Activated T-helper 1 cell treated with anti-CD3 and anti-CD28 coated beads, Interleukin-12 subunit alpha, Interleukin-12 subunit beta, Interleukin-2, Interleukin-4 antibody, amounts not matched to agents 30 ng/mL and 10 ng/mL and 1 ng/mL, durations not matched to agents 14 hours and 24 hours and 36 hours (primary cell): Measurements from ENCODE around the gene PACSIN1. TPM values are rescaled to one million over a fixed set of nuclear protein-coding genes. Genes with fewer than 3 reads are reported as not detected.
A peak's percentile ranks its signal among the peaks of the same experiment; 100 is the strongest.

Experiments
- DNase-seq: peaks from one replicate; pipeline ENCODE4 v3.0.0; 2021; ENCODE audit warnings: low spot score
- H3K27ac Mint-ChIP-seq: one replicate; pipeline ENCODE4 v1.8.0; 2021; ENCODE audit warnings: mild to moderate bottlenecking, mixed read lengths
- H3K27me3 Mint-ChIP-seq: one replicate; pipeline ENCODE4 v1.8.0; 2022; ENCODE audit warnings: mild to moderate bottlenecking, moderate library complexity, mixed read lengths; ENCODE audit not compliant: insufficient read depth
- H3K36me3 Mint-ChIP-seq: one replicate; pipeline ENCODE4 v1.8.0; 2021; ENCODE audit warnings: low read depth, mixed read lengths
- H3K4me1 Mint-ChIP-seq: one replicate; pipeline ENCODE4 v1.8.0; 2021; ENCODE audit warnings: low read depth, mixed read lengths
- H3K4me3 Mint-ChIP-seq: one replicate; pipeline ENCODE4 v1.8.0; 2021; ENCODE audit warnings: mild to moderate bottlenecking, moderate library complexity, mixed read lengths
- H3K9me3 Mint-ChIP-seq: one replicate; pipeline ENCODE4 v1.8.0; 2021; ENCODE audit warnings: mixed read lengths
- intact Hi-C: fragments of 100-400 bp; cut with micrococcal nuclease; formaldehyde crosslinking; loops from one replicate; pipeline ENCODE4 v1.15.1; 2024
- total RNA-seq: library from RNA; stranded (reverse); gene quantifications from 2 replicates; pipeline ENCODE4 v1.2.3, GENCODE V29; 2022

Gene PACSIN1
- total RNA-seq, 1 donor from 2014 or later, result not detected

DNA sequence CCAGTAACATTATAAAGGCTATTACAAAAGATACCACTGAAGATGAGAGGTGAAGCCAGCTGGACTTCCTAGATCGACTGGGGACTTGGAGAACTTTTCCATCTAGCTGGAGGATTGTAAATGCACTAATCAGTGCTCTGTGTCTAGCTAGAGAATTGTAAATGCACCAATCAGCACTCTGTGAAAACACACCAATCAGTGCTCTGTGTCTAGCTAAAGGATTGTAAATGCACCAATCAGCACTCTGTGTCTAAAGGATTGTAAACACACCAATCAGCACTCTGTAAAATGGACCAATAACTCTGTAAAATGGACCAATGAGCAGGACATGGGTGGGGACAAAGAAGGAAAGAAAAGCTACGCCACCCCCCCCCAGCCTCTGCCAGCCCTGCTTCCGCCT lies 26.4 kb upstream of the PACSIN1 start:
- Mint-ChIP-seq H3K36me3 (no peaks in the 10 kb centered on the region), H3K27me3 (no peaks in the 10 kb centered on the region), H3K4me3 (no peak overlapping the region), H3K9me3 (peaks cover 5% of the 10 kb centered on the region), H3K4me1 (no peaks in the 10 kb centered on the region), H3K27ac (no peak overlapping the region)
- intact Hi-C loops, result no loop called here
- DNase-seq, result no peak

DNA sequence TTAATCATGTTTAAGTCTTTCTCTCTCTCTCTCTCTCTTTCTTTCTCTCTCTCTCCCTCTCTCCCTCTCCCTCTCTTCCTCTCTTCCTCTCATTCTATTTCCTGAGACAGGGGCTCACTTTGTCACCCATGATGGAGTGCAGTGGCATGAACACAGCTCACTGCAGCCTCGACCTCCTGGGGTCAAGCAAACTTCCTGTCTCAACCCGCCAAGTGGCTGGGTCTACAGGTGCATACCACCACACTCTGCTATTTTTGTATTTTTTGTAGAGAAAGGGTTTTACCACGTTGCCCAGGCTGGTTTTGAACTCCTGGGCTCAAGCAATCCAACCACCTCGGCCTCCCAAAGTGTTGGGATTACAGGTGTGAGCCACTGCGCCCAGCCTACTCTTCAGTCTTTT lies 24.4 kb upstream of the PACSIN1 start:
- intact Hi-C loops, result no loop called here
- DNase-seq, result no peak
- H3K27ac Mint-ChIP-seq, result no peak overlapping the region
- H3K27me3 Mint-ChIP-seq, result peaks cover 2% of the 10 kb centered on the region
- H3K36me3 Mint-ChIP-seq, result no peaks in the 10 kb centered on the region
- peaks cover 5% of the 10 kb centered on the region for H3K9me3 Mint-ChIP-seq
- no peak overlapping the region for H3K4me3 Mint-ChIP-seq
- H3K4me1 Mint-ChIP-seq, result no peaks in the 10 kb centered on the region

DNA sequence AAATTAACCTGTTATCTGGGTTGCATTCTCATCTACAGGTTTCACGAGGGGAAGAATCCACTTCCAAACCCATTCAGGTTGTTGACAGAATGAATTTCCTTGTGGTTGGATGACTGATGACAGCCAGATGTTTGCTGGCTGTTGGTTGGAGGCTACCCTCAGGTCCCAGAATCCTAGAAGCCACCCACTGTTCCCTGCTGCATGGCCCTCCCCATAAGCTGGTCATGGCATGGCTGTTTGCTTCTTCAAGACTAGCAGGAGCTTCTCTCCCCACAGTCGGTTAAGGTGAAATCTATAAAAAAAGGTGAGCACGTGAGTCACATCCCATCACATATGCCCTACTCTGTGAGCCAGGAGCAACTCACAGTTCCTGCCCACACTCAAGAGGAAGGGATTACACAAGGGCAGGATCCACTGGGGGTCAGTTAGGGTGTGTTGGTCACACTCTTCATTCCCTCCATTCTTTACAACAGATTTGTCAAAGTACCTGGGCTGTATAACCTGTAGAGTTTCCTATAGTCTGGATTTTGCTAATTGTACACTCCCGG lies 20.5 kb upstream of the PACSIN1 start:
- Mint-ChIP-seq H3K4me1 (no peaks in the 10 kb centered on the region), H3K9me3 (no peaks in the 10 kb centered on the region), H3K4me3 (no peak overlapping the region), H3K36me3 (no peaks in the 10 kb centered on the region), H3K27ac (no peak overlapping the region), H3K27me3 (peaks cover 4% of the 10 kb centered on the region)
- no peak for DNase-seq
- intact Hi-C loops, result no loop called here

DNA sequence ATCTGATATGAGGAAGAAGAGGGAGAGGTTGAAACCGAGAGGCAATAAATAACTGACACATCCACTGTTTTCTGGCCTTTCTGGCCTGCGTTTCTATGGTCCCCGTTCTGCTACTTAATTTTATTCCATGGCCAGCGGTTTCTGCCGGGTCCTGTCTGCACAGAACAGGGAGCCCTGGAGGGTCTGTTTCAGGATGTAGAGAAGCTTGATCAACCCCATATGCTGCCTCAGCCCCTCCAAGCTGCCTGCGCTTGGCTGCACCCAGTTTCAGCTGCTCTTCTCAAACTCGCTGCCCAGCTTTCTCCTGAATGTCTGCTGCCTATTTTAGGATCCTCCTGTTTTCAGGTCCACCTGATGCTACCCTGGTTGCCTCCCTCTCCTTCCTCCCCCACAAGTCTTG lies 18.5 kb upstream of the PACSIN1 start:
- no peak for DNase-seq
- intact Hi-C loops, result no loop called here
- Mint-ChIP-seq H3K27ac (no peak overlapping the region), H3K4me3 (no peak overlapping the region), H3K9me3 (no peaks in the 10 kb centered on the region), H3K36me3 (no peaks in the 10 kb centered on the region), H3K4me1 (no peaks in the 10 kb centered on the region), H3K27me3 (peaks cover 4% of the 10 kb centered on the region)

DNA sequence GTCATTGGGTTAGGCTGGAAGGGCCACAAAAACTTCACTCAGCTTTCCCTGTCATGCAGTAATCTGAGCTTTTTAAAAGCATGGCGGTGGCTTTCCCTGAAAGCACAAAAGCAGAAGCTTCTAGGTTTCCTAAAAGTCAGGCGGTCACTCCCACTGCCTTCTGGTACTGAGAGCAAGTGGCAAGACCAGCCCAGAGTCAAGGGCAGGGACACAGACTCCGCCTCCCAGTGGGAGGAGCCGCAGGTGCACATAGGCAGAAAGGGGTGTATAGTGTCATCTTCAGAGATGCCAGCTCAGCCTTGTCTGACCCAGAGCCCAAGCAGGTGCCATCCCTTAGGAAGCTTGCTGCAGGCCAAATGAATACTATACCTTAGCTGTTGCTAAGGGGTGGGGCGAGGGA lies 18.0 kb upstream of the PACSIN1 start:
- DNase-seq, result no peak
- H3K27ac Mint-ChIP-seq, result no peak overlapping the region
- H3K4me3 Mint-ChIP-seq, result no peak overlapping the region
- H3K9me3 Mint-ChIP-seq, result no peaks in the 10 kb centered on the region
- peaks cover 4% of the 10 kb centered on the region for H3K27me3 Mint-ChIP-seq
- intact Hi-C loops, result no loop called here
- no peaks in the 10 kb centered on the region for H3K4me1 Mint-ChIP-seq
- H3K36me3 Mint-ChIP-seq, result no peaks in the 10 kb centered on the region

GRCh38 chr6:34451192-34451591 lies 14.7 kb upstream of the PACSIN1 start:
- H3K9me3 Mint-ChIP-seq, result no peaks in the 10 kb centered on the region
- peaks cover 2% of the 10 kb centered on the region for H3K27me3 Mint-ChIP-seq

DNA sequence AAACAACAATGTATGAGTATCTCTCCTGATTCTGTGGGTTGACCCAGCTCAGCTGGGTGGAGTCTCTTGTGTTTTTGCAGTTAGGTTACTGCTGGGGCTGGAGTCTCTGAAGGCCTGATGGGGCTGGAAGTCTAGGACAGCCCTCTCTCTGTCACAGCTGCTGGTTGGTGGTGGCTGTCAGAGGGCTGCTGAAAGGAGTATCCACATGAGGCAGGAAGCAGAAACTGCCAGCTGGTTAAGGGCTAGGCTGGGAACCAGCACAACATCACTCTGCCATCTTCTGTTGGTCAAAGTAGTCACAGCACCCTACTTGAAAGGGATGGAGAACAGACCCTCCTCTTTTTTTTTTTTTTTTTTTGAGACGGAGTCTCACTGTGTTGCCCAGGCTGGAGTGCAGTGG lies 10.0 kb upstream of the PACSIN1 start:
- Mint-ChIP-seq H3K27me3 (no peaks in the 10 kb centered on the region), H3K4me3 (no peak overlapping the region), H3K36me3 (no peaks in the 10 kb centered on the region), H3K9me3 (no peaks in the 10 kb centered on the region), H3K4me1 (no peaks in the 10 kb centered on the region), H3K27ac (no peak overlapping the region)
- intact Hi-C loops, result no loop called here
- no peak for DNase-seq

More at GRCh38 chr6:34451192-34451591, 14.7 kb upstream of the PACSIN1 start:
- Mint-ChIP-seq H3K36me3 (no peaks in the 10 kb centered on the region), H3K4me3 (no peak overlapping the region), H3K4me1 (no peaks in the 10 kb centered on the region), H3K27ac (no peak overlapping the region)
- intact Hi-C loops, result no loop called here
- DNase-seq, result no peak

DNA sequence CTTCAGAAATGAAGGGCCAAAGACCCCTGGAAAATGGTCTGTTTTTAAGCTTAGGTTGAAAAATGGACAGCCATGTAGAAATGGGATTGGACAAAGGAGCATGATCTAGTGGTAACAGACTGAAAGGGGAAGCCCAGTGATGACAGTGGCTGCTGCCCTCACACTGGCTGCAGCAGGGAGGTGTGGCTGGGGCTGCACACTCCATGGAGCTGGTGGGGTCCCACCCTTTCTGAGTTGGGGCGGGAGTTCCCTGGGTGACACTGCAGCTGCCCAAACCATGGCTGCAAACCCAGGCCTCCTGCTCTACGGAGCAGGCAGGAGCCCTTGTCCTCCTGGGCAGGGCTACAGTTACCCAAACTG lies 8.5 kb upstream of the PACSIN1 start:
- Mint-ChIP-seq H3K4me1 (no peaks in the 10 kb centered on the region), H3K36me3 (no peaks in the 10 kb centered on the region), H3K27me3 (peaks cover 7% of the 10 kb centered on the region), H3K27ac (no peak overlapping the region), H3K4me3 (no peak overlapping the region), H3K9me3 (no peaks in the 10 kb centered on the region)
- intact Hi-C loops, result no loop called here
- no peak for DNase-seq

DNA sequence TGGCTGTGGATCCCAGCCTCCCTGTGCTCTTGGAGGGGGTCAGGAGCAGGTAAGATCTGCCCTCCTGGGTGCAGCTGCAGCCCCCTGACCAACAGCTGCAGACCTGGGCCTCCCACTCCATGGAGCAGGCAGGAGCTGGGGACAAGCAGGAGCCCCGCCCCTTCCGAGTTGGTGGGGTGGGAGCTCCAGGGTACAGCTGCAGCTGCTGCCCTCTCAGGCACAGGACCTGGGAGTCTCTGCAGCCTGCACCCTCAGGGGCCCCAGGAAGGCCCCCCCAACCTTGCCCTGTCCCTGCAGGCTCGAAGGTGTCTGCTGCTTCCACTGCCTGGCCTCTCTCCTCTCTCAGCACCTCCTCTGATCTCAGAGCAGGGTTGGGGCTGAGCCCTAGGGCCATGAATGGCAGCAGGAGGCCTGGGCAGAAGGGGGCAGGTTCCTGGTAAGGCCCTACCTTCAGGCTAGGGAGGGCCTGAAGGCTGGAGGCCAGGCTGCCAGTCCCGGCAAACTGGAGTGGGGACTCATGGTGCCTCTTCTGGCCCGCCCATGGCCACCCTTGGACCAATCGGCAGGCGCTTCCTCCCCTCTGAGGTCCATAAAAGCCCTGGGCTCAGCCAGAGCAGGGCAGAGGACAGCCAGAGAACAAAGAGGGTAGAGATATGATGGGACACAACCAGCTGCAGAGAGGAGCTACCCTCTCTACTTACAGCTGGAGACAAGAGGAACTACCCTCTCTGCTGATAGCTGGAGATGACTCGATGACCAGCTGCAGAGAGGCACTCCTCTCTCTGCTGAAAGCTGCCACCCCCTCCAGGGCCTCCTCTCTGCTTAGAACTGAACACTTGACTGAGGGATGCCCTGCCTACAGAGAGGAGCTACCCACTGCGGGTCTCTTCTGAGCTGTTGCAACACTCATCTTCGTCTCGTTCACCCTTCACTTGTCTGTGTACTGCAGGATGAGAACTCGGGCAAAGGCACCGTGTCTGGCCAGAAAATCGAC lies 7.8 kb upstream of the PACSIN1 start:
- intact Hi-C loops, result no loop called here
- DNase-seq, result no peak
- Mint-ChIP-seq H3K36me3 (no peaks in the 10 kb centered on the region), H3K4me1 (no peaks in the 10 kb centered on the region), H3K9me3 (no peaks in the 10 kb centered on the region), H3K27ac (no peak overlapping the region), H3K4me3 (no peak overlapping the region), H3K27me3 (peaks cover 11% of the 10 kb centered on the region)

DNA sequence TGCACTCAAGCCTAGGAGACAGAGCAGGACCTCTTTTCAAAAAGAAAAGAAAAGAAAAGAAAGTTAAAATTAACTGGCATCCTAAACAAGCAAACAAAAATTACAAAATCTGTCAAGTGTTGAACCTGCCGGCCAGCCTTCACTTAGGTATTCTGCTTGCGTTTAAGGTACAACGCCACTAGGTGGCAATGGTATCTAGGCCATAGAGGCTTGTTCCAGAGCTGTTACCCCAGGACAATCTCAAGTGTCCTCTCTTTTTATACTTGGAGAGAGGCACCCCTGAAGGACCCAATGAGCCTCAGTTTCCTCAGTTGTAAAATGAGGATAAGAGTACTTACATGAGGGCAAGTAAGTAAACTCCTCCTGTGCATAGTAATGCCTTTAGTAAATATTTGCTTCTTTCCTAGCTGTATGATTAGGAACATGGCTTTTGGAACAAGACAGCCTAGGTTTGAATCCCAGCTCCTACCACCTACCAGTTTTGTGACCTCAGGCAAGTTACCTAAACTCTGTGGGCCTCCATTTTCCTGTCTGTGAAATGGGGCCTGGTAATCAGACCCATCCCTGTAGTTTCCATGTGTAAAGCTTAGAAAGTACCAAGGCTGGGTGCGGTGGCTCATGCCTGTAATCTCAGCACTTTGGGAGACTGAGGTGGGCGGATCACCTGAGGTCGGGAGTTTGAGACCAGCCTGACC lies 5.8 kb upstream of the PACSIN1 start:
- DNase-seq, result peak; percentile 34
- no peaks in the 10 kb centered on the region for H3K36me3 Mint-ChIP-seq
- H3K27me3 Mint-ChIP-seq, result peaks cover 13% of the 10 kb centered on the region
- no peaks in the 10 kb centered on the region for H3K9me3 Mint-ChIP-seq
- no peaks in the 10 kb centered on the region for H3K4me1 Mint-ChIP-seq
- no peak overlapping the region for H3K4me3 Mint-ChIP-seq
- intact Hi-C loops, result loop anchor here (1.0 to 2.0 kb wide), 4 partner anchors 67 to 781 kb away; no protein-coding TSS in a partner anchor
- H3K27ac Mint-ChIP-seq, result no peak overlapping the region

DNA sequence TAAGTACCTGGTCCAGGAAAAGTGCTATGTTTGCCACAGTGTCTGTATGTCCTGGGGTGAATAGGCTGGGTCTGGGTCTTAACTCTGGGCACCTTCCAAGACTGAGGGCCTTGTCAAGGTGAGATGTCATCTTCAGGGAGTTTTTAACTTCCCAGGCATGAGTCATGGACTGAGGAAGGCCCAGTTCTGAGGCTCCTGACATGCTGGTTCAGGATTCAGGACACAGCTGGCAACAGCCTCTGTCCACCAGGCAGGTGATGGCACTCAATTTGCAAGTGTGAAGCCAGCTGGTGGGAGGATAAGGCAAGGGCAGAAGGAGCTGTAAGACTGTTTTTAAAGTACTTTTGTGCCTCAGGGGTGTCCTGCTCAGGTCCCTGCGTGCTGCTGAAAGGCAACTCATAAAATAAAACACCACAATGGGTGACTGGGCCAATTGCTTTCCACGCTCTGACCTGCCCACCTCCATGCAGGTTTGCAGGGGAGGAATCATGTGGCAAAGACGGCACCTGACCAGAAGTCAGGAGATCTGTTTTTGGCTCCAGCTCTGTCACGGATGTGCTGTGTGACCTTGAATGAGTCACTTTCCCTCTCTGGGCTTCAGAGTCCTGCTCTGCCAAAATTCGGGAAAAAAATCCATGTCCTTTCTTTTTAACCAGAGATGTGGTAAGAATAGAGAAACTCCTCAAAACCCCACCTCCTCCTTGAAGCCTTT lies 4.9 kb upstream of the PACSIN1 start:
- Mint-ChIP-seq H3K4me1 (no peaks in the 10 kb centered on the region), H3K27me3 (peaks cover 17% of the 10 kb centered on the region), H3K36me3 (no peaks in the 10 kb centered on the region), H3K4me3 (no peak overlapping the region), H3K9me3 (no peaks in the 10 kb centered on the region), H3K27ac (no peak overlapping the region)
- DNase-seq, result no peak
- intact Hi-C loops, result loop anchor here (1.0 to 2.0 kb wide), 4 partner anchors 66 to 780 kb away; no protein-coding TSS in a partner anchor

DNA sequence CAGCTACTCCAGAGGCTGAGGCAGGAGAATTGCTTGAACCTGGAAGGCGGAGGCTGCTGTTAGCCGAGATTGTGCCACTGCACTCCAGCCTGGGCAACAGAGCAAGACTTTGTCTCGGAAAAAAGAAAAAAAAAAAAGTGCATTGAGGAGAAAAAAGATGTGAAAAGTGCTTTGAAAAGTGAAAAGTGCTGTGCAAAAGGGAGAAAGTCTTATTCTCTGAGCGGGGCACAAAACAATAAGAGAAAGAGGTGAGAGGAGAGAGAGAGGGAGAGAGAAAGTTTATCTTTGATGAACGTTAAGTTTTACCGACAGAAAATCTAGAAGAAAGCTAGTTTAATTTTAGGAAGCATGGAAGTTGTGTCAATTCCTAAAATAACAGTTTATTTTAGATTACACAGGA lies 3.9 kb upstream of the PACSIN1 start:
- H3K27me3 Mint-ChIP-seq, result peaks cover 25% of the 10 kb centered on the region
- DNase-seq, result no peak
- no peaks in the 10 kb centered on the region for H3K36me3 Mint-ChIP-seq
- H3K4me1 Mint-ChIP-seq, result no peaks in the 10 kb centered on the region
- no peaks in the 10 kb centered on the region for H3K9me3 Mint-ChIP-seq
- intact Hi-C loops, result no loop called here
- H3K27ac Mint-ChIP-seq, result no peak overlapping the region
- no peak overlapping the region for H3K4me3 Mint-ChIP-seq
